Astrocyte (in vitro differentiated cells and primary cell): Measurements from ENCODE around the gene MYO5B. TPM values are rescaled to one million over a fixed set of nuclear protein-coding genes. Genes with fewer than 3 reads are reported as not detected.

Experiments used
- DNase-seq: peaks from one replicate; pipeline ENCODE4 v3.0.0-alpha.2; 2010; ENCODE audit warnings: low read depth
- FAIRE-seq: peaks from 2 replicates; lab custom pipeline; 2011; peaks lifted over from hg19 to GRCh38; lab: Jason Lieb, UNC
- H2AFZ ChIP-seq: 2 replicates; pipeline ENCODE4 v1.6.0; 2012; ENCODE audit warnings: low read depth, low read length, inconsistent platforms
- H3K27ac ChIP-seq: 2 replicates; pipeline ENCODE4 v1.5.1; 2011; ENCODE audit warnings: low read depth, low read length, inconsistent platforms
- H3K27me3 ChIP-seq: 2 replicates; pipeline ENCODE4 v1.6.0; 2011; ENCODE audit warnings: low read length, inconsistent platforms; ENCODE audit not compliant: insufficient read depth
- H3K36me3 ChIP-seq: 2 replicates; pipeline ENCODE4 v1.5.1; 2011; ENCODE audit warnings: low read length, inconsistent platforms; ENCODE audit not compliant: insufficient read depth
- H3K4me1 ChIP-seq: 2 replicates; pipeline ENCODE4 v1.5.1; 2011; ENCODE audit warnings: low read length, inconsistent platforms; ENCODE audit not compliant: insufficient read depth
- H3K4me2 ChIP-seq: 2 replicates; pipeline ENCODE4 v1.6.0; 2012; ENCODE audit warnings: low read length, inconsistent platforms
- H3K4me3 ChIP-seq: 2 replicates; pipeline ENCODE4 v1.5.1; 2011; ENCODE audit warnings: low read depth, mild to moderate bottlenecking, low read length, inconsistent platforms; ENCODE audit not compliant: insufficient read depth
- H3K79me2 ChIP-seq: 2 replicates; pipeline ENCODE4 v1.6.0; 2012; ENCODE audit warnings: mild to moderate bottlenecking, low read length, inconsistent platforms; ENCODE audit not compliant: insufficient read depth
- H3K9ac ChIP-seq: 2 replicates; pipeline ENCODE4 v1.6.0; 2012; ENCODE audit warnings: mild to moderate bottlenecking, low read length, inconsistent platforms
- H3K9me3 ChIP-seq: 2 replicates; pipeline ENCODE4 v1.5.1; 2012; ENCODE audit warnings: low read depth, mild to moderate bottlenecking, low read length, inconsistent platforms; ENCODE audit not compliant: insufficient read depth
- H4K20me1 ChIP-seq: 2 replicates; pipeline ENCODE4 v1.6.0; 2012; ENCODE audit warnings: low read length, inconsistent platforms; ENCODE audit not compliant: insufficient read depth
- H3K27ac Mint-ChIP-seq: one replicate; pipeline ENCODE4 v1.8.0; 2021; ENCODE audit warnings: mild to moderate bottlenecking, mixed read lengths; ENCODE audit not compliant: unreplicated experiment
- H3K27me3 Mint-ChIP-seq: one replicate; pipeline ENCODE4 v1.8.0; 2021; ENCODE audit warnings: low read depth, mixed read lengths; ENCODE audit not compliant: unreplicated experiment
- H3K36me3 Mint-ChIP-seq: one replicate; pipeline ENCODE4 v1.8.0; 2021; ENCODE audit warnings: low read depth, mixed read lengths; ENCODE audit not compliant: unreplicated experiment
- H3K4me1 Mint-ChIP-seq: one replicate; pipeline ENCODE4 v1.8.0; 2021; ENCODE audit warnings: low read depth, mixed read lengths; ENCODE audit not compliant: unreplicated experiment
- H3K4me3 Mint-ChIP-seq: one replicate; pipeline ENCODE4 v1.8.0; 2021; ENCODE audit warnings: mild to moderate bottlenecking, moderate library complexity, mixed read lengths; ENCODE audit not compliant: unreplicated experiment
- H3K9me3 Mint-ChIP-seq: one replicate; pipeline ENCODE4 v1.8.0; 2021; ENCODE audit warnings: mild to moderate bottlenecking, mixed read lengths; ENCODE audit not compliant: unreplicated experiment
- CTCF ChIP-seq: IDR thresholded peaks from 2 replicates; pipeline ENCODE4 v1.5.1; 2011; ENCODE audit warnings: low read depth, mild to moderate bottlenecking, inconsistent platforms, low read length, moderate library complexity; ENCODE audit not compliant: insufficient read depth
- EZH2 ChIP-seq: IDR thresholded peaks from 2 replicates; pipeline ENCODE4 v1.6.1; 2012; ENCODE audit warnings: mild to moderate bottlenecking, low read length, inconsistent platforms; ENCODE audit not compliant: insufficient read depth
- total RNA-seq: library from RNA; stranded (reverse); gene quantifications from 2 replicates; pipeline ENCODE4 v1.2.1, GENCODE V29; 2021

The MYO5B gene
- total RNA-seq, 1 donor from 2014 or later, result 8.3 TPM

- no peak overlapping the region for H3K27ac Mint-ChIP-seq
- no peaks in the 10 kb centered on the region for H3K36me3 Mint-ChIP-seq
- TF ChIP-seq CTCF, result no peak
- TF ChIP-seq EZH2, result no peak
- DNase-seq (no peak), FAIRE-seq (no peak)
- no peak overlapping the region for H2AFZ ChIP-seq
- no peak overlapping the region for H3K4me3 Mint-ChIP-seq
- no peaks in the 10 kb centered on the region for H4K20me1 ChIP-seq
- H3K4me1 ChIP-seq, result peaks cover 9% of the 10 kb centered on the region
- no peaks in the 10 kb centered on the region for H3K36me3 ChIP-seq
- peaks cover 22% of the 10 kb centered on the region for H3K4me1 Mint-ChIP-seq
- no peaks in the 10 kb centered on the region for H3K27me3 Mint-ChIP-seq
- no peak overlapping the region for H3K4me2 ChIP-seq
- no peaks in the 10 kb centered on the region for H3K79me2 ChIP-seq
- H3K9me3 ChIP-seq, result no peaks in the 10 kb centered on the region
- H3K27me3 ChIP-seq, result peaks cover 2% of the 10 kb centered on the region
- H3K27ac ChIP-seq, result no peak overlapping the region
- H3K9me3 Mint-ChIP-seq, result no peaks in the 10 kb centered on the region
- H3K4me3 ChIP-seq, result no peak overlapping the region
- no peak overlapping the region for H3K9ac ChIP-seq
These were observed 101.4 kb downstream of the MYO5B start for GRCh38 chr18:50093366-50094064.

GRCh38 chr18:50092245-50092805 is 102.6 kb downstream of the MYO5B start:
- Histone ChIP-seq H3K79me2 (no peaks in the 10 kb centered on the region), H3K4me2 (no peak overlapping the region), H3K9me3 (no peaks in the 10 kb centered on the region), H3K4me1 (peaks cover 4% of the 10 kb centered on the region), H3K27ac (no peak overlapping the region), H4K20me1 (no peaks in the 10 kb centered on the region), H3K27me3 (peaks cover 2% of the 10 kb centered on the region), H2AFZ (no peak overlapping the region), H3K4me3 (no peak overlapping the region), H3K9ac (no peak overlapping the region), H3K36me3 (no peaks in the 10 kb centered on the region)
- FAIRE-seq (no peak), DNase-seq (no peak)
- no peaks in the 10 kb centered on the region for H3K36me3 Mint-ChIP-seq
- H3K9me3 Mint-ChIP-seq, result no peaks in the 10 kb centered on the region
- no peak overlapping the region for H3K27ac Mint-ChIP-seq
- H3K27me3 Mint-ChIP-seq, result no peaks in the 10 kb centered on the region
- H3K4me3 Mint-ChIP-seq, result no peak overlapping the region
- H3K4me1 Mint-ChIP-seq, result peaks cover 15% of the 10 kb centered on the region
- TF ChIP-seq CTCF (no peak), EZH2 (no peak)
